Bronchial smooth muscle cell (primary cell): ENCODE measurements around the gene TRAF3IP3. TPM values are rescaled to one million over a fixed set of nuclear protein-coding genes. Genes with fewer than 3 reads are reported as not detected.

Experiments used
- total RNA-seq: library from RNA; depleted of rRNA; stranded (reverse); fragments of >200 nt; gene quantifications from 2 replicates; pipeline ENCODE4 v1.2.1, GENCODE V29; 2014

The TRAF3IP3 gene, protein sequence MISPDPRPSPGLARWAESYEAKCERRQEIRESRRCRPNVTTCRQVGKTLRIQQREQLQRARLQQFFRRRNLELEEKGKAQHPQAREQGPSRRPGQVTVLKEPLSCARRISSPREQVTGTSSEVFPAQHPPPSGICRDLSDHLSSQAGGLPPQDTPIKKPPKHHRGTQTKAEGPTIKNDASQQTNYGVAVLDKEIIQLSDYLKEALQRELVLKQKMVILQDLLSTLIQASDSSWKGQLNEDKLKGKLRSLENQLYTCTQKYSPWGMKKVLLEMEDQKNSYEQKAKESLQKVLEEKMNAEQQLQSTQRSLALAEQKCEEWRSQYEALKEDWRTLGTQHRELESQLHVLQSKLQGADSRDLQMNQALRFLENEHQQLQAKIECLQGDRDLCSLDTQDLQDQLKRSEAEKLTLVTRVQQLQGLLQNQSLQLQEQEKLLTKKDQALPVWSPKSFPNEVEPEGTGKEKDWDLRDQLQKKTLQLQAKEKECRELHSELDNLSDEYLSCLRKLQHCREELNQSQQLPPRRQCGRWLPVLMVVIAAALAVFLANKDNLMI
- total RNA-seq = not detected in 2 replicates

DNA sequence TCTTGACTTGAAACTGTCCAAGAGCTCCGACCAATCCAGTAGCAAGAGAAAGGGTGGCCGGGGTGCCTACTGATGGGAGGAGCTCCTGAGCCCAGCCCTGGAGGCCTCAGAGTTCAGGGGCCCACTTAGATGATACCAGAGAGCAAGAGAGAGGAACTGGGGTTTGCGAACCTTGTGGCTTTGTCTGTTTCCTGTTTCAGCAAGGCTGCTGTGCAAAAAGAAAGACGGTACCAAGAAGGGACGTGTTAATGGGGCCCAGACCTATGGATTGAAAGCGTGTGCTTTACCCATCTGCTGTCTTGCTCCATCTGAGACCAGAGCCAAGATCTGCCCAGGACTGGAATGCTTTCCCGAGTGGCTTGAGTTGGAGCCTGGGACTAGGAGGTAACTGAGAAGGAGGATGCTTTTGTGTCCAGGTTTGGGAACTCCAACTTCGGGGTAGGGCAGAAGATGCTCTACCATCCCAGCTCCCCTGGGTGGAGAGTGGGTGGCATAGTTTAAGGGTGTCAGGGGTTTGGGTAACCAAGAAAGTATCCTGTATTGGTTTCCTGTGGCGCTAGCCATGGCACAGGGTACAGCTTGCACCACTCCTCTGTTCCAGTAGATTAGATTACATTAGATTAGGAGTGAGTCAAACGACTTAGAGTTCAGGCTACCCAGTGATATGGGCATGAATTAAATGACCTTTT lies at the start of gene TRAF3IP3:
TSS of gene TRAF3IP3 (plus strand) at position 128 of the 689 bp plus-strand sequence. CDS start 3,987 bp downstream, outside the sequence.

DNA sequence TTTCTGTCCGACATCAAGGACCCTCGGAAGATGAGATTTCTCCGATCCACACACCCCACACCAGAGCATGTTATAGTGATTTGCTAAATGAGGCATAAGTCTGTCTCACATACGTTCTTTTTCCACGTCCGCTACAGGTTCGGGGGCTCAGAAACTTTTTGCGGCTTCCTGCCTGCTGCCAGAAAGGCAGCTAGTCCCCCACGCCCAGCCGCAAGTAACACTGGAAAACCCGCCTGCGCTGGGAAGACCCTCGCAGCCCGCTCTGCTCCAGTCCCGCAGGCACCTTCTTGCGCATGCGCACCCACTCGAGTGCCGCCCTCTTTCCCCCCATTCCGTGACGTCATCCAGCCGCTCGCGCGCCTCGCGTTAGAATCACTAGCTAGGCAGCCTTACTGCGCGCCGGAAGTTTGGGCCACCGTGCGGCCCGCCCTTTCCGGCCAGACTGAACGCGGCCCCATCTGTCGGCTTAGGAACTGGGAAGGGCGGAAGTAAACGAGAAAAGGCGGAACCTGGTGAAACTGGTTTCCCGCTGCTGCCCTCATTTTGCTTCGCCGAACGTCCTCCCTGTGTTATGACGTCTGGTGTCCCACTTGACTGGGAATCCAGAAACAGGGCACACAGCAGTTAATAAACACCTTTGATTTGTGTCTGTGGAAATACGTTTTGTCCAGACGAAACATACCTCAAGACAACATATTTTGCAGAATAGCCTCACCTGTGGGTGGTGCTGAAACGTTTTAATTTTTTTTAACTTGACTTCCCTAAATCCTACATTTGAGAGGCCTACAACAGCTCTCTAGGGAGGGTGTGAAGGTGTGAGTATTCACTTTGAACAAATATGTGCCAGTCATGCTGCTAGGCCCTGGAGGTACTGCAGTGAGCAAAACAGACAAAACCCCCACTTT lies 28.7 kb downstream of the TRAF3IP3 start, which contains the start of gene C1orf74:
TSS of gene C1orf74 (minus strand) at position 295 of the 905 bp plus-strand sequence. CDS start 925 bp downstream, outside the sequence.

DNA sequence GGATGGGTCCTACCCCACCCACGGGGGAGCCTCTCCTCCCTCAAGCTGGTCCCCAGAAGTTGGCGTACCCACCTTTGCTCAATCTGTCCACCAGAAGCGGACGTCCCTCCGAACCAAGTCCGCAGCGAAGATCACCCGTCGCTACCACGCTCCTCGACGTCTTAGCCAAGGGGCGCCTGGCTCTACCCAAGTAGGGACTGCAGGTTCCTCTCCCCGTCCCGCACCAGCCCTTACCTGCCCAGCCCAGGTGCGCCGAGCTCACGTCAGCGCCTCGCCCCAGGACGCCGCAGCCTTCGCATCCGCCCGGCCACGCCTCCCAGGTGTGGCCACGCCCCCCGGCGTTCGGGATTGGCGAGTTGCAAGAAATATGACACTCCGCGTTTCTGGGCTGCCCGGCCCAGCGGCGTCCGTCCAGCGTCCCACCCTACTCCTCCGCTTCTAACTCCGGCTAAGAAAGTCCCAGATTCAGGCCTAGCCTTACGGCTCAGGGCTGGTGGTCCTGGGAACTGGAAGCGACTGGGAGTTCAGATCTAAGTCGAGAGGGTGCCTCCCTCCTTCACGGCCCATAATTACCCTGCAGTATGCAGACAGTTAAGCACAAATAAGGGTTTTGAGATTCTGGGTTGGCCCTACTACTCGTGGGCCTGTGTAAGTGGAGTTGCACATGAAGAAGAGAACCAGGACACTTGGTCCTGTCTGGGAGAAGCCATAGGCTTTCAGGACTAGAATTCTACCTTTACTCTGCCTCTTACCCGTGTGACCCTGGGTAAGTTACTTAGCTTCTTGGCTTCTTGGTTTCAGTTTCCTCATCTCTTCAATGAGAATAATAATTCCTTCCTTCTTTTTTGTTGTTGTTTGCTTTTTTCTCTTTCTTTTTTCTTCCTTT lies 50.3 kb downstream of the TRAF3IP3 start, which contains the start of gene IRF6:
TSS of gene IRF6 (minus strand) at position 268 of the 886 bp plus-strand sequence. CDS start 4,729 bp downstream, outside the sequence.

DNA sequence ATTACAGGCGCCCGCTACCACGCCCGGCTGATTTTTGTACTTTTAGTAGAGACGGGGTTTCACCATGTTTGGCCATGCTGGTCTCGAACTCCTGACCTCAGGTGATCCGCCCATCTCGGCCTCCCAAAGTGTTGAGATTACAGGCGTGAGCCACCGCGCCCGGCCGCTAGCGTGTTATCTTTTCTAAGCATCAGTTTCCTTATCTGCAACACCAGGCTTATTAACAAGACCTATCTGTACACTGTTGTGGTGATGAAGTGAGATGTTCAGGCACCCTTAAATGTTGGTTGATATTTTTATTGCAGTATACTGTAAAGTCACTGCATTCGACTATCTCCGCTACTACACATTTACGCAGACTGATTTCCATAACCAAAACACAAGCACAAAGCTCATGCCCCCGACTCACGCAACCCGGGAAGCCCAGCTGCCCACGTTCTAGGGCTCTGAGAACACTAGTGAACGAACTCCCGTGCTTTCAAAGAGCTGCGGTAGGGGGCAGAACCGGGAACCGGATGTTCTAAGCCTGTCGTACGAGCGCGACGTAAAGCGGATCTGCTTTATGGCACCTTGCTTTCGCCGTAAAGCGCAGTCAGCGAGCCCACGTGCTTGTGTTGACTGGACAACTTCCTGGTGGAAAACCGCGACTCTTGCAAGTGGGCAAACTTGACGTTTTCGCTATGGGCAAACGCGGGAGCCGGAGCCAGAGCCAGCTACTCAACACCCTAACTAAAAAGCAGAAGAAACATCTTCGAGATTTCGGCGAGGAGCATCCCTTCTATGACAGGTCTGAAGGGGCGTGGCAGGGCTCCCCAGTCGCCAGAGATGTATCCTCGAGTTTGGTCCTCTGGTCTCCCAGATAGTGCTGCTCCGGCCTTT lies 71.8 kb downstream of the TRAF3IP3 start, which contains the start of gene UTP25:
TSS of gene UTP25 (plus strand) at position 589 of the 879 bp plus-strand sequence. CDS start at position 681, 92 bp downstream.

Other genes starting within 250 kb of the TRAF3IP3 start
- 0.63 TPM in 1 of 2 replicates, not detected in the other for gene CAMK1G, start 172.3 kb upstream of the TRAF3IP3 start, total RNA-seq
- gene LAMB3, start 103.6 kb upstream of the TRAF3IP3 start, total RNA-seq = 27.0 and 32.5 TPM in 2 replicates
- 20.2 and 28.9 TPM in 2 replicates for gene G0S2, start 80.6 kb upstream of the TRAF3IP3 start, total RNA-seq
- gene HSD11B1, start 51.2 kb upstream of the TRAF3IP3 start, total RNA-seq = 33.3 and 35.0 TPM in 2 replicates
- gene C1orf74, start 28.5 kb downstream of the TRAF3IP3 start, total RNA-seq = 1.6 and 2.0 TPM in 2 replicates
- 0.52 and 0.63 TPM in 2 replicates for gene IRF6, start 50.1 kb downstream of the TRAF3IP3 start, total RNA-seq
- 5.7 and 6.8 TPM in 2 replicates for gene UTP25, start 71.9 kb downstream of the TRAF3IP3 start, total RNA-seq
- gene SYT14, start 182.2 kb downstream of the TRAF3IP3 start, total RNA-seq = 2.7 and 3.6 TPM in 2 replicates